ENCODE results near the gene IFNAR1. TPM values are rescaled to one million over a fixed set of nuclear protein-coding genes. Genes with fewer than 3 reads are reported as not detected.
A peak's percentile ranks its signal among the peaks of the same experiment; 100 is the strongest.
"Not testable (repeated sequence)": the region's sequence is repeated elsewhere in the genome, so short reads cannot be mapped to it uniquely, and the experiment has no call there.

Gene IFNAR1
- total RNA-seq, 2 donors from 2014 or later: 16.6 to 27.6 TPM

- H3K27ac Mint-ChIP-seq: no peak overlapping the region
- no peaks in the 10 kb centered on the region for H3K27me3 Mint-ChIP-seq
- no peaks in the 10 kb centered on the region for H3K36me3 Mint-ChIP-seq (ENCODE audit: low read depth)
- H3K4me3 Mint-ChIP-seq: no peak overlapping the region
- no peak for ATAC-seq
- peaks cover 3% of the 10 kb centered on the region for H3K9me3 ChIP-seq (ENCODE audit: control insufficient read depth, low read length, poor library complexity, severe bottlenecking)
- peaks cover 4% of the 10 kb centered on the region for H3K4me1 Mint-ChIP-seq
- no peak for DNase-seq
Measured at GRCh38 chr21:33313611-33314010, 11.2 kb upstream of the IFNAR1 start.

- Mint-ChIP-seq H3K36me3 (ENCODE audit: low read depth) (no peaks in the 10 kb centered on the region), H3K27me3 (no peaks in the 10 kb centered on the region), H3K27ac (no peak overlapping the region), H3K4me3 (no peak overlapping the region), H3K4me1 (no peaks in the 10 kb centered on the region)
- peaks cover 3% of the 10 kb centered on the region for H3K9me3 ChIP-seq (ENCODE audit: control insufficient read depth, low read length, poor library complexity, severe bottlenecking)
- ATAC-seq (no peak), DNase-seq (no peak)
Measured at GRCh38 chr21:33314111-33314510, 10.7 kb upstream of the IFNAR1 start.

- no peaks in the 10 kb centered on the region for H3K4me1 Mint-ChIP-seq
- H3K27me3 Mint-ChIP-seq: no peaks in the 10 kb centered on the region
- DNase-seq (no peak), ATAC-seq (no peak)
- H3K36me3 Mint-ChIP-seq (ENCODE audit: low read depth): no peaks in the 10 kb centered on the region
- no peak overlapping the region for H3K4me3 Mint-ChIP-seq
- H3K27ac Mint-ChIP-seq: no peak overlapping the region
- H3K9me3 ChIP-seq (ENCODE audit: control insufficient read depth, low read length, poor library complexity, severe bottlenecking): no peaks in the 10 kb centered on the region
Measured at GRCh38 chr21:33315946-33316710, 8.6 kb upstream of the IFNAR1 start.

GRCh38 chr21:33317145-33317544 is 7.6 kb upstream of the IFNAR1 start:
- ATAC-seq (no peak), DNase-seq (no peak)
- no peaks in the 10 kb centered on the region for H3K36me3 Mint-ChIP-seq (ENCODE audit: low read depth)
- H3K27ac Mint-ChIP-seq: no peak overlapping the region
- H3K4me3 Mint-ChIP-seq: no peak overlapping the region
- H3K9me3 ChIP-seq (ENCODE audit: control insufficient read depth, low read length, poor library complexity, severe bottlenecking): no peaks in the 10 kb centered on the region
- H3K27me3 Mint-ChIP-seq: no peaks in the 10 kb centered on the region
- H3K4me1 Mint-ChIP-seq: no peaks in the 10 kb centered on the region

GRCh38 chr21:33317786-33318486 is 6.8 kb upstream of the IFNAR1 start:
- DNase-seq (no peak), ATAC-seq (no peak)
- no peak overlapping the region for H3K4me3 Mint-ChIP-seq
- no peaks in the 10 kb centered on the region for H3K36me3 Mint-ChIP-seq (ENCODE audit: low read depth)
- no peaks in the 10 kb centered on the region for H3K27me3 Mint-ChIP-seq
- H3K27ac Mint-ChIP-seq: no peak overlapping the region
- no peaks in the 10 kb centered on the region for H3K9me3 ChIP-seq (ENCODE audit: control insufficient read depth, low read length, poor library complexity, severe bottlenecking)
- H3K4me1 Mint-ChIP-seq: no peaks in the 10 kb centered on the region

GRCh38 chr21:33321005-33321404 is 3.8 kb upstream of the IFNAR1 start:
- H3K27ac Mint-ChIP-seq: peak overlapping the region; percentile 14
- DNase-seq, H3K4me3 Mint-ChIP-seq: not testable (repeated sequence)

GRCh38 chr21:33323610-33324009 is 1.2 kb upstream of the IFNAR1 start:
- H3K36me3 Mint-ChIP-seq (ENCODE audit: low read depth); ATAC-seq; H3K27me3 Mint-ChIP-seq; H3K27ac Mint-ChIP-seq; H3K4me3 Mint-ChIP-seq; DNase-seq; H3K9me3 ChIP-seq (ENCODE audit: control insufficient read depth, low read length, poor library complexity, severe bottlenecking): not testable (repeated sequence)
- peaks cover 11% of the 10 kb centered on the region for H3K4me1 Mint-ChIP-seq

More at GRCh38 chr21:33321005-33321404, 3.8 kb upstream of the IFNAR1 start:
- H3K36me3 Mint-ChIP-seq (ENCODE audit: low read depth); ATAC-seq; H3K27me3 Mint-ChIP-seq; H3K4me1 Mint-ChIP-seq; H3K9me3 ChIP-seq (ENCODE audit: control insufficient read depth, low read length, poor library complexity, severe bottlenecking): not testable (repeated sequence)

GRCh38 chr21:33325222-33326067 is 675 bp downstream of the IFNAR1 start:
- Mint-ChIP-seq H3K36me3 (ENCODE audit: low read depth) (no peaks in the 10 kb centered on the region), H3K27ac (no peak overlapping the region), H3K27me3 (no peaks in the 10 kb centered on the region), H3K4me1 (peaks cover 20% of the 10 kb centered on the region), H3K4me3 (no peak overlapping the region)
- ATAC-seq (peak; percentile 76), DNase-seq (peak; percentile 61 to 76 (median 62))
- no peaks in the 10 kb centered on the region for H3K9me3 ChIP-seq (ENCODE audit: control insufficient read depth, low read length, poor library complexity, severe bottlenecking)

GRCh38 chr21:33327326-33327725 is 2.6 kb downstream of the IFNAR1 start:
- ATAC-seq (no peak), DNase-seq (no peak)
- no peaks in the 10 kb centered on the region for H3K27me3 Mint-ChIP-seq
- no peak overlapping the region for H3K27ac Mint-ChIP-seq
- peaks cover 32% of the 10 kb centered on the region for H3K4me1 Mint-ChIP-seq
- H3K4me3 Mint-ChIP-seq: peak overlapping the region; percentile 60
- H3K9me3 ChIP-seq (ENCODE audit: control insufficient read depth, low read length, poor library complexity, severe bottlenecking): no peaks in the 10 kb centered on the region
- H3K36me3 Mint-ChIP-seq (ENCODE audit: low read depth): peaks cover 2% of the 10 kb centered on the region

- H3K27ac Mint-ChIP-seq: peak overlapping the region; percentile 77
- no peaks in the 10 kb centered on the region for H3K9me3 ChIP-seq (ENCODE audit: control insufficient read depth, low read length, poor library complexity, severe bottlenecking)
- DNase-seq: no peak
- ATAC-seq: no peak
- H3K27me3 Mint-ChIP-seq: no peaks in the 10 kb centered on the region
- H3K4me1 Mint-ChIP-seq: peaks cover 33% of the 10 kb centered on the region
- H3K4me3 Mint-ChIP-seq: peak overlapping the region; percentile 60
- peaks cover 3% of the 10 kb centered on the region for H3K36me3 Mint-ChIP-seq (ENCODE audit: low read depth)
Measured at GRCh38 chr21:33327792-33328433, 3.1 kb downstream of the IFNAR1 start.

GRCh38 chr21:33330726-33331125 is 6.0 kb downstream of the IFNAR1 start:
- no peaks in the 10 kb centered on the region for H3K27me3 Mint-ChIP-seq
- ATAC-seq (no peak), DNase-seq (no peak)
- H3K9me3 ChIP-seq (ENCODE audit: control insufficient read depth, low read length, poor library complexity, severe bottlenecking): no peaks in the 10 kb centered on the region
- H3K27ac Mint-ChIP-seq: peak overlapping the region; percentile 77
- H3K36me3 Mint-ChIP-seq (ENCODE audit: low read depth): peaks cover 6% of the 10 kb centered on the region
- H3K4me1 Mint-ChIP-seq: peaks cover 33% of the 10 kb centered on the region
- H3K4me3 Mint-ChIP-seq: no peak overlapping the region

- Mint-ChIP-seq H3K4me1 (peaks cover 32% of the 10 kb centered on the region), H3K27ac (peak overlapping the region; percentile 73), H3K27me3 (no peaks in the 10 kb centered on the region), H3K36me3 (ENCODE audit: low read depth) (peaks cover 6% of the 10 kb centered on the region), H3K4me3 (peak overlapping the region; percentile 54)
- H3K9me3 ChIP-seq (ENCODE audit: control insufficient read depth, low read length, poor library complexity, severe bottlenecking): no peaks in the 10 kb centered on the region
- no peak for DNase-seq
- peak; percentile 81 for ATAC-seq
Measured at GRCh38 chr21:33332143-33332542, 7.4 kb downstream of the IFNAR1 start.

- Mint-ChIP-seq H3K27ac (no peak overlapping the region), H3K4me3 (peak overlapping the region; percentile 3), H3K27me3 (no peaks in the 10 kb centered on the region), H3K36me3 (ENCODE audit: low read depth) (peaks cover 8% of the 10 kb centered on the region), H3K4me1 (peaks cover 27% of the 10 kb centered on the region)
- ATAC-seq (no peak), DNase-seq (no peak)
- H3K9me3 ChIP-seq (ENCODE audit: control insufficient read depth, low read length, poor library complexity, severe bottlenecking): no peaks in the 10 kb centered on the region
Measured at GRCh38 chr21:33334191-33334590, 9.4 kb downstream of the IFNAR1 start.
